CD4-positive, alpha-beta T cell treated with Interferon gamma for 1 hour (primary cell): ENCODE data around the gene PCSK6.

Experiments used
- DNase-seq: peaks from one replicate; pipeline ENCODE4 v3.0.0-alpha.2; 2020

PCSK6 gene

GRCh38 chr15:101351736-101352135, 137.8 kb downstream of the PCSK6 start:
- no peak for DNase-seq

- DNase-seq: no peak
Observed at GRCh38 chr15:101349047-101349951, 140.2 kb downstream of the PCSK6 start.

- DNase-seq: no peak
Observed at GRCh38 chr15:101348643-101349042, 140.9 kb downstream of the PCSK6 start.

GRCh38 chr15:101348015-101348414, 141.5 kb downstream of the PCSK6 start:
- DNase-seq: no peak

- DNase-seq: no peak
Observed at GRCh38 chr15:101347454-101347853, 142.1 kb downstream of the PCSK6 start.

GRCh38 chr15:101346928-101347327, 142.6 kb downstream of the PCSK6 start:
- DNase-seq: no peak

GRCh38 chr15:101342056-101342455, 147.5 kb downstream of the PCSK6 start:
- DNase-seq: no peak

- DNase-seq: no peak
Observed at GRCh38 chr15:101338502-101339057, 150.9 kb downstream of the PCSK6 start.

- no peak for DNase-seq
Observed at GRCh38 chr15:101337976-101338375, 151.5 kb downstream of the PCSK6 start.

GRCh38 chr15:101333907-101334789, 155.4 kb downstream of the PCSK6 start:
- peak; percentile 74 for DNase-seq

GRCh38 chr15:101332061-101332467, 157.4 kb downstream of the PCSK6 start:
- DNase-seq: no peak

- DNase-seq: no peak
Observed at GRCh38 chr15:101329867-101330380, 159.6 kb downstream of the PCSK6 start.

- DNase-seq: no peak
Observed at GRCh38 chr15:101329309-101329863, 160.1 kb downstream of the PCSK6 start.

- DNase-seq: no peak
Observed at GRCh38 chr15:101328001-101328400, 161.5 kb downstream of the PCSK6 start.

- DNase-seq: no peak
Observed at GRCh38 chr15:101327147-101327740, 162.3 kb downstream of the PCSK6 start.

GRCh38 chr15:101326462-101327146, 162.9 kb downstream of the PCSK6 start:
- no peak for DNase-seq

- DNase-seq: no peak
Observed at GRCh38 chr15:101326026-101326315, 163.5 kb downstream of the PCSK6 start.

- DNase-seq: no peak
Observed at GRCh38 chr15:101325263-101326025, 164.1 kb downstream of the PCSK6 start.

- no peak for DNase-seq
Observed at GRCh38 chr15:101324524-101325177, 164.9 kb downstream of the PCSK6 start.

- DNase-seq: no peak
Observed at GRCh38 chr15:101323793-101324523, 165.5 kb downstream of the PCSK6 start.
